Astrocyte of the spinal cord (primary cell): Measurements from ENCODE around the gene CDC14A.

Experiments used
- DNase-seq: peaks from one replicate; pipeline ENCODE4 v3.0.0; 2011; ENCODE audit warnings: low read depth, low spot score
- H3K4me3 ChIP-seq: 2 replicates; pipeline ENCODE4 v1.5.1; 2011; ENCODE audit warnings: low read depth, mild to moderate bottlenecking, low read length, moderate library complexity
- CTCF ChIP-seq: IDR thresholded peaks from 2 replicates; pipeline ENCODE4 v1.5.1; 2012; ENCODE audit warnings: low read depth, mild to moderate bottlenecking, low read length, inconsistent platforms
- in situ Hi-C: cut with HindIII; loops from 2 replicates; pipeline ENCODE4 v1.10.0; 2017; ENCODE audit warnings: low sequenced_read_pairs

The CDC14A gene

DNA sequence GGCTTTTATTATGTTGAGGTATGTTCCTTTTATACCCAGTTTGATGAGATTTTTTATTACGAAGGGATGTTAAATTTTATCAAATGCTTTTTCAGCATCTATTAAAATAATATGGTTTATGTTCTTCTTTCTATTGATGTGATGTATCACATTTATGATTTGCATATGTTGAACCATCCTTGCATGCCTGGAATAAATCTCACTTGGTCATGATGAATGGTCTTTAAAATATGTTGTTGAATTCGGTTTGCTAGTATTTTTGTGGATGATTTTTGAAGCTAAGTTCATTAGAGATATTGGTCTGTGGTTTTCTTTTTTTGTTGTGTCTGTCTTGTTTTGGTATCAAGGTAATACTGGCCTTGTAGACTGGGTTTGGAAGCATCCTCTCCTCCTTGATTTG lies 199.7 kb downstream of the CDC14A start:
- in situ Hi-C loops, result no loop called here
- DNase-seq, result no peak
- no peak for TF ChIP-seq CTCF
- H3K4me3 ChIP-seq, result no peak overlapping the region

DNA sequence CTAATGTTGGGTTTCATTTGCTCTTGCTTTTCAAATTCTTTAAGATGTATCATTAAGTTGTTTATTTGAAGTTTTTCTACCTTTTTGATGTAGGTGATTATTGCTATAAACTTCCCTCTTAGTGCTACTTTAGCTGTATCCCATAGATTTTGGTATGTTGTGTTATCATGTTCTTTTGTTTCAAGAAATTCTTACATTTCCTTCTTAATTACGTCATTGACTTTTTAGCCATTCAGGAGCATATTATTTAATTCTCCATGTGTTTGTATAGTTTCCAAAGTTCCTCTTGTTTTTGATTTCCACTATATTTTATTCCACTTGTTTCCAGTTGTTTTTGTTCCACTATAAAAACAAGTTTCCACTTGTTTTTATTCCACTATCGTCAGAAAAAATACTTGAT lies 200.6 kb downstream of the CDC14A start:
- H3K4me3 ChIP-seq, result no peak overlapping the region
- no peak for TF ChIP-seq CTCF
- in situ Hi-C loops, result no loop called here
- DNase-seq, result no peak

DNA sequence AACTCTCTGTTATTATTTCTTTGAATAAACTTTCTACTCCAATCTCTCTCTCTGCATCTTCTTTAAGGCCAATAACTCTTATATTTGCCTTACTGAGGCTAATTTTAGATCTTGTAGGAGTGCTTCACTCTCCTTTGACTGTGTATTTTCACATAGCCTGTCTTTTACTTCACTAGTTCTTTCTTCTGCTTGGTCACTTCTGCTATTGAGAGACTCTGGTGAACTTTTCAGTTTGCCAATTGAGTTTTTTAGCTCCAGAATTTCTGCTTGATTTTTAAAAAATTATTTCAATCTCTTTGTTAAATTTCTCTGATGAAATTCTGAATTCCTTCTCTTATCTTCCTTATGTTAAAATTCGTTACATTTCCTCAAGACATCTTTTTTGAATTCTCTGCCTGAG lies 203.9 kb downstream of the CDC14A start:
- in situ Hi-C loops, result no loop called here
- no peak for DNase-seq
- no peak overlapping the region for H3K4me3 ChIP-seq
- no peak for TF ChIP-seq CTCF

GRCh38 chr1:100556925-100557605 lies 204.8 kb downstream of the CDC14A start:
- in situ Hi-C loops, result no loop called here
- no peak for DNase-seq
- TF ChIP-seq CTCF, result no peak
- H3K4me3 ChIP-seq, result no peak overlapping the region

DNA sequence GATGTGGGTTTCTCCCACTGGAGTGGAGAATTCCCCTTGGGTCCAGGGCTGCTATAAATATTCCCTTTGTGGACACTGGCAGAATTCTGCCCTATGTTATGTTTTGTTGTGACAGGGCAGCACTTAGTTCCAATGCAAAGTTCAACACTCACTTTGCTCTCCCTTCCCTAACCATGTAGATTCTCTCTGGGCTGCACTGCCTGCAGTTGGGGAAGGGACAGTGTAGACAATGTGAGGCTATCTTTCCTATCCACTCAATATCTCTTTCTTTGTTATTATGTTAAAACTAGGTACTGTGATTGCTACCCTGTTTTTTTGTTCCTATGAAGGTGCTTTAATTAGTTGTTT lies 205.3 kb downstream of the CDC14A start:
- no peak for TF ChIP-seq CTCF
- in situ Hi-C loops, result no loop called here
- no peak for DNase-seq
- no peak overlapping the region for H3K4me3 ChIP-seq

DNA sequence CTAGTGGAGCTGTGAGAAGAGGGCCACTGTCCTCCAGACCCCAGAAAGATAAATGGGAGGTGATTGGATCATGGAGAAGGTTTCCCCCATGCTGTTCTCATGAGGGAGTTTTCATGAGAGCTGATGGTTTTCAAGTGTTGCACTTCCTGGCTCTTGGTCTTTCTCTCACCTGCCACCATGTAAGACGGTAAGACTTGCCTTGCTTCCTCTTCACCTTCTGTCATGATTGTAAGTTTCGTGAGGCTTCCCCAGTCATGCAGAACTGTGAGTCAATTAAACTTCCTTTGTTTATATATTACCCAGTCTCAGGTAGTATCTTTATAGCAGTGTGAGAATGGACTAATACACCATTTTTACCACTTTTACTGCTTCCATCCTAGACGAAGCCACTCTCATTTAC lies 213.2 kb downstream of the CDC14A start:
- in situ Hi-C loops, result no loop called here

More for the DNA sequence above, 213.2 kb downstream of the CDC14A start:
- DNase-seq, result no peak
- no peak overlapping the region for H3K4me3 ChIP-seq
- no peak for TF ChIP-seq CTCF
